AG09319 (cell line): ENCODE results near the gene RFX8.
"Not testable (repeated sequence)": the region's sequence is repeated elsewhere in the genome, so short reads cannot be mapped to it uniquely, and the experiment has no call there.

ENCODE experiments used
- DNase-seq: peaks from one replicate; pipeline ENCODE4 v3.0.0-alpha.2; 2010; ENCODE audit warnings: low read depth; ENCODE audit errors: extremely low read depth
- TF ChIP-seq, protein P1 (sequence below): IDR thresholded peaks from 2 replicates; pipeline ENCODE4 v1.5.1; 2011; ENCODE audit warnings: low read depth, mild to moderate bottlenecking, inconsistent platforms, low read length, moderate library complexity

The RFX8 gene

DNA sequence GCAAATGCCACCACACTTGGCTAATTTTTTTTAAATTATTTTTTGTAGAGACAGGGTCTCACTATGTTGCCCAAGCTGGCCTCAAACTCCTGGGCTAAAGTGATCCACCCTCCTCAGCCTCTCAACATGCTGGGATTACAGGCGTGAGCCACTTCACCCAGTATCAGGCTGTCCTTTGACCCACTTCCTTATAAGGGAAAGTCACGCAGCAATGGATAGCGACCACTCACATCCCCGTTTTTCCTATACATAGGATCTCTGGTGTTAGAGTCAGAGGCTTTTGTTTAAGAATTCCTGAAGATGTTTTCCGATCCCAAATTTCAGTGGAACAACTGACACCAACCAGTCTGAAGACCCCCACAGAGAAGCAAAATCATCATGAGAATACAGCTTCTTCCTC is 41.4 kb upstream of the RFX8 start:
- DNase-seq = no peak
- TF ChIP-seq, protein P1, sequence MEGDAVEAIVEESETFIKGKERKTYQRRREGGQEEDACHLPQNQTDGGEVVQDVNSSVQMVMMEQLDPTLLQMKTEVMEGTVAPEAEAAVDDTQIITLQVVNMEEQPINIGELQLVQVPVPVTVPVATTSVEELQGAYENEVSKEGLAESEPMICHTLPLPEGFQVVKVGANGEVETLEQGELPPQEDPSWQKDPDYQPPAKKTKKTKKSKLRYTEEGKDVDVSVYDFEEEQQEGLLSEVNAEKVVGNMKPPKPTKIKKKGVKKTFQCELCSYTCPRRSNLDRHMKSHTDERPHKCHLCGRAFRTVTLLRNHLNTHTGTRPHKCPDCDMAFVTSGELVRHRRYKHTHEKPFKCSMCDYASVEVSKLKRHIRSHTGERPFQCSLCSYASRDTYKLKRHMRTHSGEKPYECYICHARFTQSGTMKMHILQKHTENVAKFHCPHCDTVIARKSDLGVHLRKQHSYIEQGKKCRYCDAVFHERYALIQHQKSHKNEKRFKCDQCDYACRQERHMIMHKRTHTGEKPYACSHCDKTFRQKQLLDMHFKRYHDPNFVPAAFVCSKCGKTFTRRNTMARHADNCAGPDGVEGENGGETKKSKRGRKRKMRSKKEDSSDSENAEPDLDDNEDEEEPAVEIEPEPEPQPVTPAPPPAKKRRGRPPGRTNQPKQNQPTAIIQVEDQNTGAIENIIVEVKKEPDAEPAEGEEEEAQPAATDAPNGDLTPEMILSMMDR = no peak

DNA sequence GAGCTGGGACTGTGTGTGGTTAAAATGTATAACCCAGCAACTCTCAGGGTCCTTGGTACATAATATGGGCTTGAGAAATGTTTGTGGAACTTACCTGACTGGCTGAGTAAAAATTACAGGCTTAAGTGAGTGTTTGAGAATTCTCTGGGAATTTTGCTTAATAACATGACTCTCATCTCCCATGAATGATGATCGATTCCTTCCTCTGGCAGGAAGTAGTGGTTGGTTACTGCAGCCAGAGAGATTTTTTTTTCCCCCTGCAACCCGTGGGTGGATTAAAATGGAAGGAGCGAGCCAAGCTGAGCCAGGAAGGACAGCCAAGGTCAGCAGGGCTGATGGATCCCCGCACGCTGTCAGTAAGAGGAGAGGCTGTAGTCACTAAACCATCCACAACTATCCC is 40.6 kb upstream of the RFX8 start:
- DNase-seq = no peak
- TF ChIP-seq, protein P1 = no peak

GRCh38 chr2:101512993-101513392 is 38.1 kb upstream of the RFX8 start:
- DNase-seq = no peak
- TF ChIP-seq, protein P1 = no peak

DNA sequence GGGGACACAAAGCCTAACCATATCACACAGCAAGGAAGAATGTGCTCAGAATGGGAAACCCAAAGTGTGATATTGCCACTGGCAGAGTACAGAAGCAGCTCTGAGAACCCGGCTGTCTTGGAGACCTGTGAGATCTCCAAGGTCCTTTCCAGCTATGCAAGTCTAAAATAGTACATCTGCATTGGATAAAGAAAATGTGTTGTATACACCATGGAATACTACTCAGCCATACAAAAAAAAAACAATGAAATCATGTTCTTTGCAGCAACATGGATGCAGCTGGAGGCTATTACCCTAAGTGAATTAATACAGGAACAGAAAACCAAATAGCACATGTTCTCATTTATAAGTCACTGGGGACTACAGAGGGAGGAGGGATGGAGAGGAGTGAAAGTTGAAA is 36.5 kb upstream of the RFX8 start:
- TF ChIP-seq, protein P1 = no peak
- DNase-seq = no peak

DNA sequence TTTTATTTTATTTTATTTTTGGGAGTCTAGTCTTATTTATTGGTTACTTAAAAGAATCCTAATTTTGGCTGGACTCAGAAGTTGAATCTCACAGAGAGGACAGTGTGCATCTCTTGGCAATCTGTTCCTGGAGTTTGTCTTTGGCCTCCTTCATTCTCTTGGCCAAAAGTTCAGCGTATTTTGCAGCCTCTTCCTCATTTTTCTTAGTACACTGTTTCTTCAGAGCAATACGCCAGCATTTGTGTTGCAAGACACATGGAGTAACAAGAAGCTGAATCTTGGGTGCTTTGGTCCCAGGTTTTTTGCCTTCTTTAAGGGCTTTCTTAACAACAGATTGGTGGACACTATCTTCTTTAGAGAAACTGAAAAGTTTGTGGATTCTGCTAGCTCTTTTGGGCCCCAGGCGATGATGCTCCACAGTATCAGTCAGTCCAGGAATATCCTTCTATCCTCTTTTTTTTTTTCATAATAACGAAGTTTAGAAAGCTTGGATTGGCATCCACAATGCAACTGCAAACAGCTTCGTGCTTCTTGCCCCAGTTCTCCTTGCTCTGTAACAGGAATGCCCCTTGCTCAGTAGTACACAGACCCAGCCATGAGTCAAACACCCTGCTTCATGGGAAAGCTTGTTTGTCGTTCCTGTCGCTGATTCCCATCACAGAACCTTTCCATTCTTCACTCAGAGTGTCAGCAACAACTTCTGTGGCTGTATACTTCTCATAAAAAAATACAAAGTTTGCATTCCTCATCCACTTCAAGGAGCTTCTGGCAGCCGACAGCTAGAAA is 34.8 kb upstream of the RFX8 start:
- TF ChIP-seq, protein P1 = no peak
- no peak for DNase-seq

- DNase-seq = no peak
- TF ChIP-seq, protein P1 = no peak
Measured at GRCh38 chr2:101508636-101509035, 33.7 kb upstream of the RFX8 start.

GRCh38 chr2:101505276-101505675 is 30.4 kb upstream of the RFX8 start:
- DNase-seq = not testable (repeated sequence)

DNA sequence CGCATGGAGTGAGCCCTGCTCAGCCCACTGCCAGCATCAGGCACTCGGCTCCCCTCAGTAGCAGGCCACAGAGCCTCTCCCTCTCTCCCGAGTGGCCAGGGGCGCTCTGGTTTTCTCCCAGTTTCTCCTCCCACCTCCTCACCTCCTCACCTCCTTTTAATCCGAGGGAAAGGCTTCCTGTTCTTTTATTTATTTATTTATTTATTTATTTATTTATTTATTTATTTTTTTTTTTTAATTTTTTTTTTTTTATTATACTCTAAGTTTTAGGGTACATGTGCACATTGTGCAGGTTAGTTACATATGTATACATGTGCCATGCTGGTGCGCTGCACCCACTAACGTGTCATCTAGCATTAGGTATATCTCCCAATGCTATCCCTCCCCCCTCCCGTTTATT is 29.8 kb upstream of the RFX8 start:
- DNase-seq = not testable (repeated sequence)
